CD4-positive, alpha-beta memory T cell (primary cell): ENCODE results near the gene CNN3. TPM values are rescaled to one million over a fixed set of nuclear protein-coding genes. Genes with fewer than 3 reads are reported as not detected.
A peak's percentile ranks its signal among the peaks of the same experiment; 100 is the strongest.

Experiments
- CTCF ChIA-PET: fragments of 350-600 bp; sonication (Branson Sonifier 250); formaldehyde crosslinking; loops from one replicate; lab custom pipeline; 2021; ENCODE audit warnings: inconsistent platforms; ENCODE audit not compliant: partially characterized antibody; lab: Charles Lee
- POLR2A ChIA-PET: fragments of 350-600 bp; sonication (Branson Sonifier 250); formaldehyde crosslinking; loops from one replicate; lab custom pipeline; 2021; ENCODE audit not compliant: partially characterized antibody; lab: Charles Lee
- DNase-seq, 5 donors: peaks; one replicate each; pipeline versions ENCODE4 v3.0.0 to v3.0.0-alpha.2; 2020 to 2022; ENCODE audit warnings: mixed read lengths in 1 of 5
- H3K27ac ChIP-seq: one replicate; pipeline ENCODE4 v1.7.0; 2013; ENCODE audit warnings: low read depth, low read length
- H3K27me3 ChIP-seq: 2 replicates; pipeline ENCODE4 v1.7.0; 2013; ENCODE audit warnings: mild to moderate bottlenecking, low read length, moderate library complexity; ENCODE audit not compliant: insufficient read depth
- H3K36me3 ChIP-seq: 2 replicates; pipeline ENCODE4 v1.7.0; 2013; ENCODE audit warnings: mild to moderate bottlenecking, low read length, moderate library complexity; ENCODE audit not compliant: insufficient read depth
- H3K4me1 ChIP-seq: 2 replicates; pipeline ENCODE4 v1.7.0; 2013; ENCODE audit warnings: mild to moderate bottlenecking, low read length, moderate library complexity; ENCODE audit not compliant: insufficient read depth
- H3K4me3 ChIP-seq, 2 donors: one replicate each; pipeline ENCODE4 v1.7.0; 2013; ENCODE audit warnings: low read length in 2 of 2, mild to moderate bottlenecking in 1 of 2
- H3K9me3 ChIP-seq, 2 donors: one replicate each; pipeline ENCODE4 v1.7.0; 2013; ENCODE audit warnings: low read length in 2 of 2, control low read depth in 1 of 2; ENCODE audit not compliant: control insufficient read depth in 1 of 2
- H3K27ac Mint-ChIP-seq, 7 donors: one replicate each; pipeline ENCODE4 v1.8.0; 2020 to 2021; ENCODE audit warnings: mixed read lengths in 7 of 7, mild to moderate bottlenecking in 6 of 7, inconsistent platforms in 3 of 7, moderate library complexity in 3 of 7
- H3K27me3 Mint-ChIP-seq, 2 donors: one replicate each; pipeline ENCODE4 v1.8.0; 2020 to 2021; ENCODE audit warnings: mixed read lengths in 2 of 2
- H3K36me3 Mint-ChIP-seq, 2 donors: one replicate each; pipeline ENCODE4 v1.8.0; 2020 to 2021; ENCODE audit warnings: mixed read lengths in 2 of 2, inconsistent platforms in 1 of 2, mild to moderate bottlenecking in 1 of 2
- H3K4me1 Mint-ChIP-seq, 4 donors: one replicate each; pipeline ENCODE4 v1.8.0; 2020 to 2021; ENCODE audit warnings: mixed read lengths in 4 of 4, mild to moderate bottlenecking in 1 of 4
- H3K4me3 Mint-ChIP-seq, 8 donors: one replicate each; pipeline ENCODE4 v1.8.0; 2020 to 2021; ENCODE audit warnings: mixed read lengths in 8 of 8, mild to moderate bottlenecking in 7 of 8, moderate library complexity in 6 of 8, inconsistent platforms in 3 of 8
- H3K9me3 Mint-ChIP-seq, 8 donors: one replicate each; pipeline ENCODE4 v1.8.0; 2020 to 2021; ENCODE audit warnings: mixed read lengths in 8 of 8, mild to moderate bottlenecking in 5 of 8, inconsistent platforms in 3 of 8, moderate library complexity in 1 of 8
- intact Hi-C: fragments of 100-400 bp; cut with micrococcal nuclease; formaldehyde crosslinking; loops from one replicate; pipeline ENCODE4 v1.15.1; 2023
- polyA plus RNA-seq, 2 donors: library from polyadenylated mRNA; unstranded; fragments of 300-500 nt; fragmentation: Illumina TruSeq; gene quantifications; one replicate each; pipeline ENCODE4 v1.2.3, GENCODE V29; 2021
- total RNA-seq, 2 experiments: library from RNA; stranded (reverse); gene quantifications; one replicate each; pipeline ENCODE4 v1.2.3, GENCODE V29; 2021

Gene CNN3
- total and polyA plus RNA-seq, 4 experiments from 2014 or later = 1.9 to 3.2 (median 2.4) TPM

- Histone ChIP-seq H3K27me3 (no peaks in the 10 kb centered on the region), H3K36me3 (no peaks in the 10 kb centered on the region), H3K4me1 (no peaks in the 10 kb centered on the region), H3K9me3 (no peaks in the 10 kb centered on the region), H3K4me3 (no peak overlapping the region), H3K27ac (no peak overlapping the region)
- H3K4me3 Mint-ChIP-seq = no peak overlapping the region
- peaks cover 3 to 5% of the 10 kb centered on the region in 2 donors for H3K27me3 Mint-ChIP-seq
- no peak overlapping the region for H3K27ac Mint-ChIP-seq
- ChIA-PET POLR2A (interaction anchor here (0.8 to 1.7 kb wide), 3 partner anchors 218 to 378 kb away, joined by 3 to 11 read pairs (median 10); partner anchors contain the start of genes ALG14 and RWDD3), CTCF (interaction anchor here (0.6 to 8.2 kb wide), 20 partner anchors 11 to 812 kb away, joined by 3 to 226 read pairs (median 8); partner anchors contain the start of genes ALG14 and RWDD3)
- DNase-seq = no peak
- H3K36me3 Mint-ChIP-seq = no peaks in the 10 kb centered on the region
- no peaks in the 10 kb centered on the region for H3K9me3 Mint-ChIP-seq
- intact Hi-C loops = no loop called here
- no peaks in the 10 kb centered on the region for H3K4me1 Mint-ChIP-seq
These were observed 71.6 kb downstream of the CNN3 start for GRCh38 chr1:94855307-94855700.

- Histone ChIP-seq H3K4me3 (peak overlapping the region in 1 of 2 donors; percentile 35), H3K4me1 (no peaks in the 10 kb centered on the region), H3K9me3 (no peaks in the 10 kb centered on the region), H3K27me3 (no peaks in the 10 kb centered on the region), H3K36me3 (no peaks in the 10 kb centered on the region), H3K27ac (no peak overlapping the region)
- Mint-ChIP-seq H3K4me1 (no peaks in the 10 kb centered on the region), H3K36me3 (no peaks in the 10 kb centered on the region), H3K27me3 (peaks cover 2 to 3% of the 10 kb centered on the region in 2 donors), H3K27ac (no peak overlapping the region), H3K4me3 (no peak overlapping the region), H3K9me3 (no peaks in the 10 kb centered on the region)
- CTCF ChIA-PET = interaction anchor here (0.6 to 8.2 kb wide), 52 partner anchors 7 to 811 kb away, joined by 3 to 226 read pairs (median 4); partner anchors contain the start of genes ALG14, CNN3 and RWDD3
- POLR2A ChIA-PET = interaction anchor here (1.3 to 1.7 kb wide), 3 partner anchors 189 to 379 kb away, joined by 8 to 11 read pairs (median 10); partner anchors contain the start of genes ALG14 and RWDD3
- intact Hi-C loops = loop anchor here (1.0 to 5.0 kb wide), 3 partner anchors 72 to 380 kb away; partner anchors contain the start of genes RWDD3 and TLCD4
- DNase-seq = peak; percentile 71 to 80 (median 78)
These were observed 72.2 kb downstream of the CNN3 start for GRCh38 chr1:94854458-94855306.

GRCh38 chr1:94852788-94853187, 74.1 kb downstream of the CNN3 start:
- no peaks in the 10 kb centered on the region for H3K9me3 Mint-ChIP-seq
- CTCF ChIA-PET = interaction anchor here (1.6 to 8.2 kb wide), 4 partner anchors 8 to 194 kb away, joined by 4 to 226 read pairs (median 50); no protein-coding TSS in a partner anchor

GRCh38 chr1:94851571-94851970, 75.3 kb downstream of the CNN3 start:
- Histone ChIP-seq H3K4me3 (no peak overlapping the region), H3K36me3 (no peaks in the 10 kb centered on the region), H3K4me1 (no peaks in the 10 kb centered on the region), H3K27me3 (no peaks in the 10 kb centered on the region), H3K27ac (no peak overlapping the region), H3K9me3 (no peaks in the 10 kb centered on the region)
- no peaks in the 10 kb centered on the region for H3K4me1 Mint-ChIP-seq
- no peak overlapping the region for H3K27ac Mint-ChIP-seq
- peaks cover 0 to 4% of the 10 kb centered on the region in 2 donors for H3K27me3 Mint-ChIP-seq
- H3K4me3 Mint-ChIP-seq = no peak overlapping the region
- no peak for DNase-seq
- intact Hi-C loops = loop anchor here (5.0 kb wide), 1 partner anchor 266 kb away; the partner anchor contains the start of gene TLCD4
- POLR2A ChIA-PET = no interaction called here
- no peaks in the 10 kb centered on the region for H3K9me3 Mint-ChIP-seq
- CTCF ChIA-PET = interaction anchor here (0.7 to 8.2 kb wide), 4 partner anchors 11 to 382 kb away, joined by 3 to 226 read pairs (median 3); no protein-coding TSS in a partner anchor
- no peaks in the 10 kb centered on the region for H3K36me3 Mint-ChIP-seq

More at GRCh38 chr1:94852788-94853187, 74.1 kb downstream of the CNN3 start:
- H3K9me3 ChIP-seq = no peaks in the 10 kb centered on the region
- POLR2A ChIA-PET = no interaction called here
- no peak overlapping the region for H3K27ac ChIP-seq
- DNase-seq = no peak
- intact Hi-C loops = loop anchor here (5.0 kb wide), 1 partner anchor 265 kb away; the partner anchor contains the start of gene TLCD4
- no peak overlapping the region for H3K27ac Mint-ChIP-seq
- H3K4me1 Mint-ChIP-seq = no peaks in the 10 kb centered on the region
- H3K36me3 ChIP-seq = no peaks in the 10 kb centered on the region
- H3K4me3 Mint-ChIP-seq = no peak overlapping the region
- H3K36me3 Mint-ChIP-seq = no peaks in the 10 kb centered on the region
- H3K4me1 ChIP-seq = no peaks in the 10 kb centered on the region
- peaks cover 0 to 4% of the 10 kb centered on the region in 2 donors for H3K27me3 Mint-ChIP-seq
- no peak overlapping the region for H3K4me3 ChIP-seq
- no peaks in the 10 kb centered on the region for H3K27me3 ChIP-seq

Other genes with a start within 250 kb of the CNN3 start
- 1 to 10 TPM; 1.9 to 2.3 TPM for gene SLC44A3, start 106.8 kb downstream of the CNN3 start, total RNA-seq
- gene SLC44A3, start 106.8 kb downstream of the CNN3 start, polyA plus RNA-seq = 1 to 10 TPM; 1.1 to 1.9 TPM
- gene ALG14, start 145.8 kb upstream of the CNN3 start, total RNA-seq = 1 to 10 TPM; 1.1 to 3.2 TPM
- 1 to 10 TPM; 4.2 to 6.8 TPM for gene ALG14, start 145.8 kb upstream of the CNN3 start, polyA plus RNA-seq
- under 1 TPM; 0.12 to 0.33 TPM for gene TLCD4, start 190.2 kb upstream of the CNN3 start, total RNA-seq
- under 1 TPM; 0.18 to 0.64 TPM for gene TLCD4, start 190.2 kb upstream of the CNN3 start, polyA plus RNA-seq